ENCODE measurements around the gene DISC1. TPM values are rescaled to one million over a fixed set of nuclear protein-coding genes. Genes with fewer than 3 reads are reported as not detected.

DISC1 gene
- total and polyA plus RNA-seq, 7 experiments from 2014 or later = 7.8 to 33.8 (median 17.1) TPM

DNA sequence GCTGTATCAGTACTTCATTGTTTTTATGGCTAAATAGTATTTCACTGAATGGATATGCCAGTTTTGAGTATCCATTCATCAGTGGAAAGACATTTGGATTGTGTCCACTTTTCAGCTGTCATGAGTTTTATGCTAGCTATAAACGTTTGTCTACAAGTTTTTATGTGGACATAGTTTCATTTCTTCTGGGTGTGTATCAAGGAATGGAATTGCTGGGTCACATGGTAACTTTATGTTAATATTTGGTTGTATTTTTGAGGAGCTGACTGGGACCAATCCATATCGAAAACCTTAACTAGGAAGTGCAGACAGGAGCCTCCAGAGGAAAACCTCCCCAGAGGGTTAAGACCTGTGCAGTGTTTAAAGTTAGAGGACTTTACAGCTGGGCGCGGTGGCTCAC is 31.8 kb upstream of the DISC1 start:
- intact Hi-C loops (cut with micrococcal nuclease) = no loop called here
- Histone ChIP-seq H3K27me3 (ENCODE audit: control insufficient read depth in 2 of 2, insufficient read depth in 2 of 2, low read length in 2 of 2) (no peaks in the 10 kb centered on the region), H3K9me3 (ENCODE audit: control insufficient read depth in 2 of 3, low read length in 3 of 3) (no peaks in the 10 kb centered on the region), H3K36me3 (ENCODE audit: control insufficient read depth in 2 of 3, insufficient read depth in 3 of 3, low read length in 3 of 3) (no peaks in the 10 kb centered on the region), H3K4me1 (ENCODE audit: control insufficient read depth in 2 of 2, insufficient read depth in 2 of 2, low read length in 2 of 2) (no peaks in the 10 kb centered on the region), H3K4me3 (ENCODE audit: low read length) (no peak overlapping the region), H3K27ac (ENCODE audit: low read depth, low read length) (no peak overlapping the region)
- Mint-ChIP-seq H3K4me1 (peaks cover 5 to 21% (median 7%) of the 10 kb centered on the region in 7 donors), H3K36me3 (peaks cover 0 to 2% (median 0%) of the 10 kb centered on the region in 5 donors), H3K4me3 (no peak overlapping the region), H3K27me3 (peaks cover 0 to 6% (median 0%) of the 10 kb centered on the region in 5 donors), H3K9me3 (peaks cover 0 to 2% (median 0%) of the 10 kb centered on the region in 11 donors), H3K27ac (no peak overlapping the region)
- CTCF ChIA-PET = no interaction called here
- ATAC-seq (no peak), DNase-seq (no peak)
- POLR2A ChIA-PET = no interaction called here

- ChIA-PET CTCF (no interaction called here), POLR2A (interaction anchor here (0.7 kb wide), 1 partner anchor 62 kb away, joined by 3 read pairs; no protein-coding TSS in a partner anchor)
- DNase-seq (no peak), ATAC-seq (no peak)
- H3K36me3 Mint-ChIP-seq = peaks cover 0 to 2% (median 0%) of the 10 kb centered on the region in 5 donors
- H3K27ac Mint-ChIP-seq = peak overlapping the region in 3 of 9 donors; percentile 18 to 53 (median 26)
- Histone ChIP-seq H3K27me3 (ENCODE audit: control insufficient read depth in 2 of 2, insufficient read depth in 2 of 2, low read length in 2 of 2) (no peaks in the 10 kb centered on the region), H3K9me3 (ENCODE audit: control insufficient read depth in 2 of 3, low read length in 3 of 3) (no peaks in the 10 kb centered on the region), H3K36me3 (ENCODE audit: control insufficient read depth in 2 of 3, insufficient read depth in 3 of 3, low read length in 3 of 3) (no peaks in the 10 kb centered on the region), H3K4me3 (ENCODE audit: low read length) (no peak overlapping the region), H3K27ac (ENCODE audit: low read depth, low read length) (no peak overlapping the region), H3K4me1 (ENCODE audit: control insufficient read depth in 2 of 2, insufficient read depth in 2 of 2, low read length in 2 of 2) (no peaks in the 10 kb centered on the region)
- peaks cover 0 to 15% (median 0%) of the 10 kb centered on the region in 7 donors for H3K4me1 Mint-ChIP-seq
- peaks cover 0 to 6% (median 0%) of the 10 kb centered on the region in 5 donors for H3K27me3 Mint-ChIP-seq
- intact Hi-C loops (cut with micrococcal nuclease) = no loop called here
- peaks cover 0 to 2% (median 0%) of the 10 kb centered on the region in 11 donors for H3K9me3 Mint-ChIP-seq
- H3K4me3 Mint-ChIP-seq = no peak overlapping the region
Measured at GRCh38 chr1:231596337-231596791, 30.2 kb upstream of the DISC1 start.

GRCh38 chr1:231597971-231598370 is 28.6 kb upstream of the DISC1 start:
- Histone ChIP-seq H3K27me3 (ENCODE audit: control insufficient read depth in 2 of 2, insufficient read depth in 2 of 2, low read length in 2 of 2) (no peaks in the 10 kb centered on the region), H3K36me3 (ENCODE audit: control insufficient read depth in 2 of 3, insufficient read depth in 3 of 3, low read length in 3 of 3) (no peaks in the 10 kb centered on the region), H3K27ac (ENCODE audit: low read depth, low read length) (no peak overlapping the region), H3K9me3 (ENCODE audit: control insufficient read depth in 2 of 3, low read length in 3 of 3) (no peaks in the 10 kb centered on the region), H3K4me1 (ENCODE audit: control insufficient read depth in 2 of 2, insufficient read depth in 2 of 2, low read length in 2 of 2) (no peaks in the 10 kb centered on the region), H3K4me3 (ENCODE audit: low read length) (no peak overlapping the region)
- ChIA-PET POLR2A (no interaction called here), CTCF (interaction anchor here (1.5 kb wide), 1 partner anchor 241 kb away, joined by 3 read pairs; no protein-coding TSS in a partner anchor)
- Mint-ChIP-seq H3K4me3 (no peak overlapping the region), H3K36me3 (peaks cover 0 to 2% (median 0%) of the 10 kb centered on the region in 5 donors), H3K27me3 (peaks cover 0 to 7% (median 0%) of the 10 kb centered on the region in 5 donors), H3K27ac (no peak overlapping the region), H3K4me1 (peaks cover 0 to 15% (median 0%) of the 10 kb centered on the region in 7 donors), H3K9me3 (peaks cover 0 to 2% (median 0%) of the 10 kb centered on the region in 11 donors)
- intact Hi-C loops (cut with micrococcal nuclease) = no loop called here
- DNase-seq = no peak
- no peak for ATAC-seq

DNA sequence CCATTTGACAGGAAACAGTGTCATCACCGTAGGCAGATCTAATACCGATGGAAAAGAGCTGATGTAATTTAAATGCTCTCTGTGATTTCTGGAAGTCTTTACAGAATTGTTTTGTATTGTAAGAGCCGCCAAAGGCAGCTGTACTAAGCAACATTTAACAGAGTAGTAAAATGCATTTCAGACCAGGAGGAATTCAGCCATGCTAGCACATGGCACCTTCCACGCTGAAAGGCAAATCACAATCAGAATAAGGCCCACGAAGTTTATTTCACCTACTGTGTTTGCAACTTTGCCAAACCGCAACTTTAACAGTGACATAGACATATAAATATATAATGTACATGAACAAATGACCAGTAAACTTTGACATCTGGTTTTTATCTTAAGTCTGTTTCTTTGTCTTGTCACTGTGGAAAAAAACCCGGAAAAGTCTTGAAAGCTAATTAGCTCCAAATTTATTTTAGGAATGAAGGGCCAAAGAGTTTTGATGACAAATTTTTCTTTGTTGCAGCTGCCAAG is 26.1 kb upstream of the DISC1 start:
- H3K4me1 ChIP-seq (ENCODE audit: control insufficient read depth in 2 of 2, insufficient read depth in 2 of 2, low read length in 2 of 2) = no peaks in the 10 kb centered on the region
- Mint-ChIP-seq H3K36me3 (no peaks in the 10 kb centered on the region), H3K9me3 (no peaks in the 10 kb centered on the region), H3K27ac (no peak overlapping the region), H3K4me1 (peaks cover 8 to 27% (median 16%) of the 10 kb centered on the region in 7 donors), H3K4me3 (no peak overlapping the region), H3K27me3 (peaks cover 0 to 4% (median 0%) of the 10 kb centered on the region in 5 donors)
- no peak for DNase-seq
- ChIA-PET CTCF (interaction anchor here (0.6 to 2.3 kb wide), 6 partner anchors 157 to 245 kb away, joined by 3 to 5 read pairs (median 4); no protein-coding TSS in a partner anchor), POLR2A (interaction anchor here (1.1 kb wide), 2 partner anchors 181 to 263 kb away, joined by 3 read pairs; partner anchors contain the start of genes EXOC8 and SPRTN)
- intact Hi-C loops (cut with micrococcal nuclease) = loop anchor here in 1 of 2 donors (5.0 to 10.0 kb wide), 3 partner anchors 328 to 686 kb away; partner anchors contain the start of gene FAM89A
- no peaks in the 10 kb centered on the region for H3K27me3 ChIP-seq (ENCODE audit: control insufficient read depth in 2 of 2, insufficient read depth in 2 of 2, low read length in 2 of 2)
- no peak for ATAC-seq
- H3K9me3 ChIP-seq (ENCODE audit: control insufficient read depth in 2 of 3, low read length in 3 of 3) = no peaks in the 10 kb centered on the region
- no peak overlapping the region for H3K27ac ChIP-seq (ENCODE audit: low read depth, low read length)
- H3K4me3 ChIP-seq (ENCODE audit: low read length) = no peak overlapping the region
- H3K36me3 ChIP-seq (ENCODE audit: control insufficient read depth in 2 of 3, insufficient read depth in 3 of 3, low read length in 3 of 3) = no peaks in the 10 kb centered on the region

- Mint-ChIP-seq H3K9me3 (no peaks in the 10 kb centered on the region), H3K27me3 (peaks cover 0 to 6% (median 0%) of the 10 kb centered on the region in 5 donors), H3K4me3 (no peak overlapping the region), H3K27ac (no peak overlapping the region), H3K4me1 (peaks cover 8 to 19% (median 11%) of the 10 kb centered on the region in 7 donors), H3K36me3 (no peaks in the 10 kb centered on the region)
- Histone ChIP-seq H3K4me3 (ENCODE audit: low read length) (no peak overlapping the region), H3K36me3 (ENCODE audit: control insufficient read depth in 2 of 3, insufficient read depth in 3 of 3, low read length in 3 of 3) (no peaks in the 10 kb centered on the region), H3K27ac (ENCODE audit: low read depth, low read length) (no peak overlapping the region), H3K9me3 (ENCODE audit: control insufficient read depth in 2 of 3, low read length in 3 of 3) (no peaks in the 10 kb centered on the region), H3K27me3 (ENCODE audit: control insufficient read depth in 2 of 2, insufficient read depth in 2 of 2, low read length in 2 of 2) (no peaks in the 10 kb centered on the region), H3K4me1 (ENCODE audit: control insufficient read depth in 2 of 2, insufficient read depth in 2 of 2, low read length in 2 of 2) (no peaks in the 10 kb centered on the region)
- ChIA-PET CTCF (interaction anchor here (1.2 to 2.3 kb wide), 2 partner anchors 246 to 263 kb away, joined by 3 to 5 read pairs; no protein-coding TSS in a partner anchor), POLR2A (interaction anchor here (1.1 kb wide), 2 partner anchors 183 to 264 kb away, joined by 3 read pairs; partner anchors contain the start of gene SPRTN)
- intact Hi-C loops (cut with micrococcal nuclease) = loop anchor here (2.0 to 10.0 kb wide), 5 partner anchors 73 to 687 kb away; partner anchors contain the start of genes FAM89A (in 1 of the 2), GNPAT (in 1 of the 2) and TSNAX (in 1 of the 2)
- DNase-seq (no peak), ATAC-seq (no peak)
Measured at GRCh38 chr1:231601824-231602672, 24.5 kb upstream of the DISC1 start.

- no peak for ATAC-seq
- peaks cover 8 to 19% (median 11%) of the 10 kb centered on the region in 7 donors for H3K4me1 Mint-ChIP-seq
Measured at GRCh38 chr1:231602673-231602984, 24.0 kb upstream of the DISC1 start.

More at GRCh38 chr1:231602673-231602984, 24.0 kb upstream of the DISC1 start:
- POLR2A ChIA-PET = interaction anchor here (1.1 kb wide), 1 partner anchor 264 kb away, joined by 3 read pairs; the partner anchor contains the start of gene SPRTN
- Histone ChIP-seq H3K9me3 (ENCODE audit: control insufficient read depth in 2 of 3, low read length in 3 of 3) (no peaks in the 10 kb centered on the region), H3K4me1 (ENCODE audit: control insufficient read depth in 2 of 2, insufficient read depth in 2 of 2, low read length in 2 of 2) (no peaks in the 10 kb centered on the region), H3K27me3 (ENCODE audit: control insufficient read depth in 2 of 2, insufficient read depth in 2 of 2, low read length in 2 of 2) (no peaks in the 10 kb centered on the region), H3K4me3 (ENCODE audit: low read length) (no peak overlapping the region), H3K36me3 (ENCODE audit: control insufficient read depth in 2 of 3, insufficient read depth in 3 of 3, low read length in 3 of 3) (no peaks in the 10 kb centered on the region), H3K27ac (ENCODE audit: low read depth, low read length) (no peak overlapping the region)
- CTCF ChIA-PET = interaction anchor here (1.0 to 1.2 kb wide), 2 partner anchors 244 to 264 kb away, joined by 3 to 5 read pairs; no protein-coding TSS in a partner anchor
- H3K27me3 Mint-ChIP-seq = peaks cover 0 to 12% (median 0%) of the 10 kb centered on the region in 5 donors
- intact Hi-C loops (cut with micrococcal nuclease) = loop anchor here (2.0 to 10.0 kb wide), 5 partner anchors 74 to 688 kb away; partner anchors contain the start of genes FAM89A (in 1 of the 2), GNPAT (in 1 of the 2) and TSNAX (in 1 of the 2)
- H3K9me3 Mint-ChIP-seq = no peaks in the 10 kb centered on the region
- H3K27ac Mint-ChIP-seq = no peak overlapping the region
- H3K36me3 Mint-ChIP-seq = no peaks in the 10 kb centered on the region
- no peak for DNase-seq
- H3K4me3 Mint-ChIP-seq = no peak overlapping the region
